ENCODE results near the gene ME1.
"Not testable (repeated sequence)": the region's sequence is repeated elsewhere in the genome, so short reads cannot be mapped to it uniquely, and the experiment has no call there.

ME1 gene

GRCh38 chr6:83430611-83431544, at the start of gene ME1:
Gene ME1 (minus strand): TSS chr6:83431051. CDS start chr6:83430954, 97 bp downstream.
- DNase-seq = no peak

GRCh38 chr6:83480470-83480869, 49.6 kb upstream of the ME1 start:
- DNase-seq = no peak

GRCh38 chr6:83479389-83479788, 48.5 kb upstream of the ME1 start:
- no peak for DNase-seq

GRCh38 chr6:83476971-83477370, 46.1 kb upstream of the ME1 start:
- DNase-seq = no peak

- no peak for DNase-seq
Observed at GRCh38 chr6:83474309-83474708, 43.5 kb upstream of the ME1 start.

- no peak for DNase-seq
Observed at GRCh38 chr6:83472767-83473166, 41.9 kb upstream of the ME1 start.

- DNase-seq = no peak
Observed at GRCh38 chr6:83470587-83470986, 39.7 kb upstream of the ME1 start.

- no peak for DNase-seq
Observed at GRCh38 chr6:83470001-83470400, 39.1 kb upstream of the ME1 start.

- DNase-seq = no peak
Observed at GRCh38 chr6:83467620-83468036, 36.8 kb upstream of the ME1 start.

GRCh38 chr6:83466328-83466727, 35.5 kb upstream of the ME1 start:
- no peak for DNase-seq

GRCh38 chr6:83464381-83465140, 33.7 kb upstream of the ME1 start:
- DNase-seq = no peak

- DNase-seq = no peak
Observed at GRCh38 chr6:83463886-83464285, 33.0 kb upstream of the ME1 start.

- DNase-seq = no peak
Observed at GRCh38 chr6:83462524-83462923, 31.7 kb upstream of the ME1 start.

- DNase-seq = no peak
Observed at GRCh38 chr6:83461438-83461837, 30.6 kb upstream of the ME1 start.

GRCh38 chr6:83459663-83460062, 28.8 kb upstream of the ME1 start:
- no peak for DNase-seq

GRCh38 chr6:83450015-83450414, 19.2 kb upstream of the ME1 start:
- not testable (repeated sequence) for DNase-seq

- DNase-seq = not testable (repeated sequence)
Observed at GRCh38 chr6:83444086-83444699, 13.3 kb upstream of the ME1 start.

GRCh38 chr6:83443516-83443915, 12.7 kb upstream of the ME1 start:
- DNase-seq = no peak

GRCh38 chr6:83442752-83443151, 11.9 kb upstream of the ME1 start:
- no peak for DNase-seq

- no peak for DNase-seq
Observed at GRCh38 chr6:83439201-83439600, 8.3 kb upstream of the ME1 start.

GRCh38 chr6:83436674-83437073, 5.8 kb upstream of the ME1 start:
- DNase-seq = no peak

- DNase-seq = no peak
Observed at GRCh38 chr6:83433177-83433576, 2.3 kb upstream of the ME1 start.

- DNase-seq = no peak
Observed at GRCh38 chr6:83432636-83433035, 1.8 kb upstream of the ME1 start.

All from NCI-H2081 treated with DMSO at 0.1 percent for 48 hours (cell line).